ENCODE measurements around the gene WDR64. TPM values are rescaled to one million over a fixed set of nuclear protein-coding genes. Genes with fewer than 3 reads are reported as not detected.

Gene WDR64
- total RNA-seq, 1 donor from 2014 or later, result not detected

- Histone ChIP-seq H3K27ac (no peak overlapping the region), H3K4me3 (no peak overlapping the region), H3K9me3 (no peaks in the 10 kb centered on the region), H3K4me1 (no peaks in the 10 kb centered on the region), H3K36me3 (no peaks in the 10 kb centered on the region), H3K27me3 (no peaks in the 10 kb centered on the region)
- TF ChIP-seq POLR2AphosphoS5 (IDR thresholded peaks at IDR 0.05; ENCODE audit: insufficient read depth in 1 of 2, low read depth in 1 of 2) (no peak), POLR2A (IDR thresholded peaks at IDR 0.05) (no peak), CTCF (IDR thresholded peaks at IDR 0.05) (no peak)
- DNase-seq (ENCODE audit: extremely low spot score in 2 of 2), result no peak
- intact Hi-C loops (cut with DNase I), result no loop called here
These were observed 14.3 kb downstream of the WDR64 start for GRCh38 chr1:241666419-241666818.

- intact Hi-C loops (cut with DNase I), result no loop called here
- H3K36me3 ChIP-seq, result no peaks in the 10 kb centered on the region
- TF ChIP-seq CTCF (IDR thresholded peaks at IDR 0.05), result no peak
- no peak for TF ChIP-seq POLR2AphosphoS5 (IDR thresholded peaks at IDR 0.05; ENCODE audit: insufficient read depth in 1 of 2, low read depth in 1 of 2)
- no peak for TF ChIP-seq POLR2A (IDR thresholded peaks at IDR 0.05)
- no peak overlapping the region for H3K4me3 ChIP-seq
- no peak for DNase-seq (ENCODE audit: extremely low spot score in 2 of 2)
- no peak overlapping the region for H3K27ac ChIP-seq
- no peaks in the 10 kb centered on the region for H3K4me1 ChIP-seq
- no peaks in the 10 kb centered on the region for H3K27me3 ChIP-seq
- no peaks in the 10 kb centered on the region for H3K9me3 ChIP-seq
These were observed 20.2 kb downstream of the WDR64 start for GRCh38 chr1:241672301-241672700.

- intact Hi-C loops (cut with DNase I), result no loop called here
- Histone ChIP-seq H3K4me1 (no peaks in the 10 kb centered on the region), H3K4me3 (no peak overlapping the region), H3K27ac (no peak overlapping the region), H3K36me3 (no peaks in the 10 kb centered on the region), H3K27me3 (no peaks in the 10 kb centered on the region), H3K9me3 (no peaks in the 10 kb centered on the region)
- DNase-seq (ENCODE audit: extremely low spot score in 2 of 2), result no peak
- TF ChIP-seq POLR2A (IDR thresholded peaks at IDR 0.05) (no peak), CTCF (IDR thresholded peaks at IDR 0.05) (no peak), POLR2AphosphoS5 (IDR thresholded peaks at IDR 0.05; ENCODE audit: insufficient read depth in 1 of 2, low read depth in 1 of 2) (no peak)
These were observed 22.8 kb downstream of the WDR64 start for GRCh38 chr1:241674805-241675384.

GRCh38 chr1:241675983-241676382 is 23.9 kb downstream of the WDR64 start:
- DNase-seq (ENCODE audit: extremely low spot score in 2 of 2), result no peak
- no peaks in the 10 kb centered on the region for H3K36me3 ChIP-seq
- TF ChIP-seq POLR2AphosphoS5 (IDR thresholded peaks at IDR 0.05; ENCODE audit: insufficient read depth in 1 of 2, low read depth in 1 of 2) (no peak), POLR2A (IDR thresholded peaks at IDR 0.05) (no peak), CTCF (IDR thresholded peaks at IDR 0.05) (no peak)
- no peaks in the 10 kb centered on the region for H3K4me1 ChIP-seq
- no peaks in the 10 kb centered on the region for H3K27me3 ChIP-seq
- no peak overlapping the region for H3K4me3 ChIP-seq
- H3K9me3 ChIP-seq, result no peaks in the 10 kb centered on the region
- intact Hi-C loops (cut with DNase I), result no loop called here
- H3K27ac ChIP-seq, result no peak overlapping the region

- Histone ChIP-seq H3K4me3 (no peak overlapping the region), H3K27ac (no peak overlapping the region), H3K36me3 (no peaks in the 10 kb centered on the region), H3K27me3 (no peaks in the 10 kb centered on the region), H3K4me1 (no peaks in the 10 kb centered on the region), H3K9me3 (no peaks in the 10 kb centered on the region)
- DNase-seq (ENCODE audit: extremely low spot score in 2 of 2), result no peak
- intact Hi-C loops (cut with DNase I), result no loop called here
- no peak for TF ChIP-seq CTCF (IDR thresholded peaks at IDR 0.05)
- no peak for TF ChIP-seq POLR2AphosphoS5 (IDR thresholded peaks at IDR 0.05; ENCODE audit: insufficient read depth in 1 of 2, low read depth in 1 of 2)
- no peak for TF ChIP-seq POLR2A (IDR thresholded peaks at IDR 0.05)
These were observed 25.1 kb downstream of the WDR64 start for GRCh38 chr1:241677201-241677600.
